GM13976 (cell line): ENCODE measurements around the gene RAPGEF1.

Experiments
- DNase-seq: peaks from one replicate; pipeline ENCODE4 v3.0.0; 2012; ENCODE audit warnings: low spot score
- in situ Hi-C: fragments of 300-500 bp; cut with MboI; formaldehyde crosslinking; loops from one replicate; pipeline ENCODE4 v1.12.0; 2022; ENCODE audit warnings: low sequenced_read_pairs, mixed read lengths, inconsistent platforms; ENCODE audit not compliant: unreplicated experiment
- TF ChIP-seq, protein P1 (sequence below): IDR thresholded peaks from 2 replicates; pipeline ENCODE4 v1.5.1; 2012; ENCODE audit warnings: borderline replicate concordance, mild to moderate bottlenecking; ENCODE audit not compliant: insufficient read depth; ENCODE audit errors: extremely low read depth, missing control alignments, control extremely low read depth

RAPGEF1 gene

GRCh38 chr9:131601683-131602181 lies 138.1 kb downstream of the RAPGEF1 start:
- TF ChIP-seq, protein P1, sequence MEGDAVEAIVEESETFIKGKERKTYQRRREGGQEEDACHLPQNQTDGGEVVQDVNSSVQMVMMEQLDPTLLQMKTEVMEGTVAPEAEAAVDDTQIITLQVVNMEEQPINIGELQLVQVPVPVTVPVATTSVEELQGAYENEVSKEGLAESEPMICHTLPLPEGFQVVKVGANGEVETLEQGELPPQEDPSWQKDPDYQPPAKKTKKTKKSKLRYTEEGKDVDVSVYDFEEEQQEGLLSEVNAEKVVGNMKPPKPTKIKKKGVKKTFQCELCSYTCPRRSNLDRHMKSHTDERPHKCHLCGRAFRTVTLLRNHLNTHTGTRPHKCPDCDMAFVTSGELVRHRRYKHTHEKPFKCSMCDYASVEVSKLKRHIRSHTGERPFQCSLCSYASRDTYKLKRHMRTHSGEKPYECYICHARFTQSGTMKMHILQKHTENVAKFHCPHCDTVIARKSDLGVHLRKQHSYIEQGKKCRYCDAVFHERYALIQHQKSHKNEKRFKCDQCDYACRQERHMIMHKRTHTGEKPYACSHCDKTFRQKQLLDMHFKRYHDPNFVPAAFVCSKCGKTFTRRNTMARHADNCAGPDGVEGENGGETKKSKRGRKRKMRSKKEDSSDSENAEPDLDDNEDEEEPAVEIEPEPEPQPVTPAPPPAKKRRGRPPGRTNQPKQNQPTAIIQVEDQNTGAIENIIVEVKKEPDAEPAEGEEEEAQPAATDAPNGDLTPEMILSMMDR, result no peak
- no peak for DNase-seq
- in situ Hi-C loops, result no loop called here

- TF ChIP-seq, protein P1, result no peak
- in situ Hi-C loops, result no loop called here
- no peak for DNase-seq
Observed at GRCh38 chr9:131598121-131598520, 141.8 kb downstream of the RAPGEF1 start.

- DNase-seq, result no peak
- TF ChIP-seq, protein P1, result no peak
- in situ Hi-C loops, result no loop called here
Observed at GRCh38 chr9:131597246-131597645, 142.6 kb downstream of the RAPGEF1 start.

DNA sequence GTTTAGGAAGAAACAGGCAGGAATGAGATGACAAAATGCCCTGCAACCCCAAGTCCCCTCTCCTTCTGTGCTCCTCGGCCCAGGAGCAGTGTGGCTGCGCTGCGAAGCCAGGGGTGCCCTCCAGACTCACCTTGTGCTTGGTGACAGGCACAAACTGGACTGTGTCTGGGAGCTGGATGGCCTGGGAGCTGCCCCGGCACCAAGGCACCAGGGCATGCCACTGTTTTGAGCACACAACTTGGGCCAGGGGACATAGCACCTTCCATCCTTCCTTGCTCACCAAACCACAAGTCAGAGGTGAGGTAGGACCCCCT lies 143.5 kb downstream of the RAPGEF1 start:
- TF ChIP-seq, protein P1, result no peak
- in situ Hi-C loops, result no loop called here
- no peak for DNase-seq

DNA sequence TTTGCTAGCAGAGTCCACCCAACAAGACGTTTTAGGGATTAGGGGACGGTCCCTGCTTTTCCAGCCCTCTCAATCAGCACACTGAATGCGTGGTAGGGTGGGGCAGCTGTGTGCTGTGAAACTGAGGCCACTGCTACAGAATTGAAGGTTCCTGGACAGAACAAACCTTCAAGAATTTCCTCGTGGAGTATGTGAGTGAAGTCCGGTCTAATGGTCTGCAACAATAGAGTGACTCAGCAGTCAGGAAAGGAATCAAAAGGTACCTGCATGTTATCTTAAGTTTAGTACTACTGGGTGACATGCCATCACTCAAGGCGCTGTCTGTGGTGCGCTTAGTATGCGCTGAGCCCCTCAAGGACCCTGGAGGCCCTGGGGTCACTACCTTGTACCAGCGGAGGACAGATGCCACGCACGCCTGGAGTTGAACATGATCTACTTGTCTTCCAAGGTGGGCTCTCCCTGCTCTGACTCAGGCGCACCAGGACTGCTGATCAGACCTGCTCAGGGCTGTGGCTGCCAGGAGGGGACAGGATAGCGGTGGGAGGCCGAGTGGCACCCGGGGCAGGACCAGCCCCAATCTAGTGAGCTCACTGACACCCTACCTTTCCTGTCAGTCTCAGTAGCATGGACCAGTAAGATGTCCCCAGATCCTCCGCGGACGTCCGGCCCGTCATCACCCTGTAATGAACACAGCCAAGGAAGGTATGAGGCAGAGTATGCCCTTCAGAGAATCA lies 144.0 kb downstream of the RAPGEF1 start:
- in situ Hi-C loops, result no loop called here
- no peak for DNase-seq
- TF ChIP-seq, protein P1, result no peak

DNA sequence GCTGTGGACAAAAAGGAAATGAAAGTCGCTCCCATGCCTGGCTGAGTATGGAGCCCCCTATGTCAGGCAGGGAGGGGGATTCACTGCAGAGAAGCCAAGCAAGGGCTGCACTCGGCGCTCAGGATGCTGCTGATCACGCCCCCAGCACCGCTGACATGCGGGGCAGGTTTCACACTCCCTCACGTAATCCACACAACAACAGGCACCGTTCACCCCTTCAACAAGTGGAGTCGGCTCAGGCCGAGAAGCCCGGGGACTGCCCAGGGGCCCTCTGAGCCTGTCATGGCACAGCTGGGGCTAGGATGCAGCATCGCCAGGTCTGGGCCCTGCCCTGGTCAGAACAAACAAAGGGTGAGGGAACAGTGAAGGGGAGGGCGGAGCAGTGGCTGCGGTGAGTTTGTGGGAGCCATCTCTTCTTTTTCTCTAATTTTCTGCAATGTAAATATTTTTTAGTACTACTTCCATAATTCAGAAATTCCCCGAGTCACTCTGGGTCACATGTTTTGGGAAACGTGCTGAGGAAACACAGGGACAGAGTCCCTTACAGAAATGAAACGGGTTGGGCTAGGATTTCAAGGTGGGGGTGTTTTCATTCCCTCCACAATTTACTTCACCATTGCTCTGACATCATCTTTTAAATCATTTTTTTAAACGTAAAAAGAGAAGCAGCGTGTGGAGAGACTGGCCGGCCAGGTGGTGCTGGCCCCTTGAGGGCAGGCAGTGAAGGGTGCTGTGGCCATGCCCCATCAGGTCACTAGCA lies 144.8 kb downstream of the RAPGEF1 start:
- no peak for DNase-seq
- TF ChIP-seq, protein P1, result no peak
- in situ Hi-C loops, result loop anchor here (5.0 kb wide), 1 partner anchor 147 kb away; the partner anchor contains the start of gene RAPGEF1
